ENCODE results near the gene ST7L.

ST7L gene

GRCh38 chr1:112544751-112545150 lies 74.2 kb downstream of the ST7L start:
- no peak for DNase-seq (ENCODE audit: low spot score)

DNA sequence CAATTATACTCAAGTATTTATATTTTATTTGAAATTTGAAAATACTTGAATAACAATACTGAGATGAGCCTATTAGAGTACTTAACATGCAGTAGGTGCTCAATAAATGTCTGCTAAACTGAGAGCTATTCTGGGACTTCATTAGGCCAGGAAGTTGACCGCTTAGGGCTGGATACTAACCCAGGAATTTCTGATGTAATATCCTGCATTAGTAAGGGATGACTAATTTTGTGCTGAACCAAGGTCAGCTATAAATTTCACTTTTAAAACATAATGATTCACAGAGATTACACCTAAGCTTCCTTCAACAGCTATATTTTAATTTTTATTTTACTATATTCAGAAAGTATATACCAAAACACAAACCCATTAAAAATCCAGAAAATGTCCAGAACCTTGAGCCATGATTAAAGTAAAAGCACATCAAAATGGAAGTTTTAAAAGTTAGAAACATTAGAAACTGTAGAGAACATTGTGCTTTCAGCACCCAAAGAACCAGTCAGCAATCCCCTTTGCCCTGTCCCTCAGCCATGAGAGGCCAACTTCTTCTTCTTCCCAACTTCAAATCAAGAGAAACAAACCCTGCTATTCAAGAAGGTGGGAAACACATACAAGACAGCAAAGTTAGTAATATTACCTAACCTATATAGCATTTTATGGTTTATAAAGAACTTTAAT lies 74.8 kb downstream of the ST7L start:
- DNase-seq (ENCODE audit: low spot score) = no peak

DNA sequence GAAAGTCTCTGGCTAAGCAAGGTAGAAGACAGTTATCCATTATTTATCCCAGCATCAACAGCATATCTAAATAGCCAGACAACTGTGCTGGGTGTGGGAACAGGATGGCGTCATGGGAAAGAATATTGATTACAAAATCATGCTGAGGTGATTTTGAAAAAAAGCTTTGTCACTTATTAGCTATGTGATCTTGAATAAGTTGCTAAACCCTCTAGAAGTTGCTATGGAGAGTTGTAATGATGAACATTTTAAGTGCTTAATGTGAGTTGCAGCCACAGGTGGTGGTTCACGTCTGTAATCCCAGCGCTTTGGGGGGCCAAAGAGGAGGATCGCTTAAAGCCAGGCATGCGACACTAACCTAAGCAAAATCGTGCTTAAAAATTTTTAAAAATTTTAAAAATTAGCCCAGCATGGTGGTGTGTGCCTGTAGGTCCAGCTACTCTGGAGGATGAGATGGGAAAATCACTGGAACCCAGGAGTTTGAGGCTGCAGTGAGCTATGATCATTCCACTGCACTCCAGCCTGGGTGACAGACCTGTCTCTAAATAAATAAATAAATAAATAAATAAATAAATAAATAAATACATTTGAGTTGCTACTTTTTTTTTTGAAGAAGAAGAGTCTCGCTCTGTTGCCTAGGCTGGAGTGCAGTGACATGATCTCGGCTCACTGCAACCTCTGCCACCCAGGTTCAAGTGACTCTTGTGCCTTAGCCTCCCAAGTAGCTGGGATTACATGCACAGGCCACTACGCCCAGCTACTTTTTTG lies 76.6 kb downstream of the ST7L start:
- no peak for DNase-seq (ENCODE audit: low spot score)

DNA sequence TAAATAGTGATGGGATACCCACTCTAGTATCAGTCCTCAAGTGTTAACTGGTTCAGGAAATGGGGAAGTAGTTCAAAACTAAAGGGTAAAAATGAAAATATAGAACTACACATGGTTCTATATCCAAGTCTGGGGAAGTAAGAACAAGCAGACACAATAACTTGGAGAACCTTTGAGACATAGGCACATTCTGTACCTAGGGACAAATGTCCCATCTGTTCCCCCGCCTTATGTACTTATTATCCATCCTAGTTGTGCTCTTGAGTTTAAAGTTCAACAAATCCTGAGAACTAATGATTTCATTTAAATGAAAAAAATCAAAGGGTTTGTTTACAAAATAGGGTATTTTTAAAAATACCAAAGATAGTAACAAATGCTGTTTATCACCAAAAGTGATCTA lies 77.6 kb downstream of the ST7L start:
- no peak for DNase-seq (ENCODE audit: low spot score)

DNA sequence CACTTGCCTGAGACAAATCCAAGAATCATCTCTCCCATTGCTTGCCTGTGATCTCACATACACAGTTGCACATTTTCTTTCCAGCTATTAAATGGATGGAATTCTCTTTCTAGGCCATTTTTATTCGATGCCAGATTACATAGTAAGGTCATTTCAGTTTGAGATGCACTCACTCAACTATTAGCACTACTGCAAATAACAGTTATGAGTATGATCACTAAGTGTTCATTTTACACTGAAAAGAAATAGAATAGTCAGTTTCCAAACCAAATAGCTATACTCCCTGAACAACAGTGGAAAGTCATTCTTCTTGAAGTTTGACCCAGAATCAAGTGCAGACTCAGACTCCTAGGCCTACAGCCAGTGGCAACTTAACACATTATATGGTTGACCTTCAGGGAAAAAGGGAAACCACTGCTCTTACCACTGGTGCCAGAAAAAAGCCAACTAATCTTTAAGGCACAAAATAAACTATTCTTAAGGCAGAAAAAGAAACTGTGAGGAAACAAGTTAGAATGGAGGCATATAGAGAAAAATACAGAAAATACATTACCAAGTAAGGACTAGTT lies 78.6 kb downstream of the ST7L start:
- DNase-seq (ENCODE audit: low spot score) = no peak

GRCh38 chr1:112538883-112539282 lies 80.1 kb downstream of the ST7L start:
- no peak for DNase-seq (ENCODE audit: low spot score)

DNA sequence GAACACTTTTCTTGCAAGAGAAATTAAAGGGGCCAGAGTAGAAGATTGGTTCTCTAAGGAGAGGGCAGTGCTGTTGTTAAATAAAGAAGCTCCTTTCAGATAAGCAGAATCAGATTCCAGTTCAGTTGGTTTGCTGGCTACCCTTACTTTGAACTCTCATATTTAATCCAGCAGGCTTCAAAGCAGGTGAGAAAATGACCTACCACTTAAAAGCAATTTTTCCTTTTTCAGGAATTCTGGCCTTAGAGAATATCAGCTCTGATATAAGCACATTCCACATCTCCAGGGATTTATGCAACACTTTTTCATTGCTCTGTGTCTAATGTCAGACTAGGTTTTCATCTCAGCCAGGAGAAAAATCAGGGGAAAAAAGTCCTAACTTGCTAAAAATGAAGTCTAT lies 81.5 kb downstream of the ST7L start:
- DNase-seq (ENCODE audit: low spot score) = no peak

DNA sequence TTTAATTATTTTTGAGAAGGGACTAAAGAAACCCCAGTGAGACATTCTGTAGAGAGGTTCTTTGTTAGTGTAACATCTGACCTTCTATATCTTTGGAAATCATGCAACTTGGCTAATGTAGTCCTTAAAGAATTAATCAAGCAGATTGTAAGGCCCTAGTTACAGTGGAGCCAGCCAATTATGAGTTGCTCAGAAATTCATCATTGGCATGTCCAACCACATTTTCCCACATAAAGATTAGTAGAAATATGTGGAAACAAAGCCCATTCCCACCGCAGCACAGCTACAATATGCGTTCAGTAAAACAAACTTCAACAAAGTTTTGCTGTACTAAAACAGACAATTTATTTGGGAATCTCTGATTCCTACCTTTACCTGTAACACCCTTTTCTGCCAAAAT lies 82.4 kb downstream of the ST7L start:
- no peak for DNase-seq (ENCODE audit: low spot score)

GRCh38 chr1:112533029-112533428 lies 85.9 kb downstream of the ST7L start:
- DNase-seq (ENCODE audit: low spot score) = no peak

DNA sequence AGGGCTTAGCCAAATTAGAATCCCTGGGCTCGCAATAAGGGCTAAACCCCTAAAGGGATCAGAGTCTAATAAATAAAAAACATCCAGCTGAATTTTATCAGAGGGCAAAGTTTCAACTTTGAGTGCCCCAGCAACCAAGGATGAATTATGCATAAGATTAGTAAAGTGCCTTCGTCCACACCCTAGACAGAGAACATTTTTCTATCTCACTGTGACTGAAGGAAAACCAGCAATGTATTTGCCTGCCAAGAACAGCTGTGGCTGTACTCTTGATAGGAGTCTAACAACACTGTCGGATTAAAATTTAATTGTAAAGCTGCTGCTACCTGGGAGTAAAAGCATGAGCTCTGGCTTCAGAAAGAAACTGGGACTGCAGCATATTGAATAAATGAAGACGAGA lies 86.9 kb downstream of the ST7L start:
- no peak for DNase-seq (ENCODE audit: low spot score)

DNA sequence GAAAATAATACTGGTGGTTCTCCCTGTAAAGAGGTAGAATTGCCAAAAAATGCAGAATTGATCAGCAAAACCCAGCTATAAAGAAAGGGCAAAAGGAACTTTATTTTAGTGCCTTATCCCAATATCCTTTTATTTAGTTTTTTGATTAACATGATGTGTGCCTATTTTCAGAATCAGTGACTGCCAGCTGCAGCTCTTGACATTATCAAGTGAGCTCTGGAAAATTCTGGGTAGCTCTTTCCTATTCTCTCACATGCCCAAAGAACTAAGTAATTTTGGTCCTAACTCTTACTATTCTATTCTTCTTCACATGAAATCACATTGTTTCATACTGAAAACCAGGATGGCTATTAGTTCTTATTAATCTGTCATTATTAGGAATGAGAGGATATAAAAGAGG lies 88.1 kb downstream of the ST7L start:
- no peak for DNase-seq (ENCODE audit: low spot score)

GRCh38 chr1:112529301-112529700 lies 89.6 kb downstream of the ST7L start:
- no peak for DNase-seq (ENCODE audit: low spot score)

DNA sequence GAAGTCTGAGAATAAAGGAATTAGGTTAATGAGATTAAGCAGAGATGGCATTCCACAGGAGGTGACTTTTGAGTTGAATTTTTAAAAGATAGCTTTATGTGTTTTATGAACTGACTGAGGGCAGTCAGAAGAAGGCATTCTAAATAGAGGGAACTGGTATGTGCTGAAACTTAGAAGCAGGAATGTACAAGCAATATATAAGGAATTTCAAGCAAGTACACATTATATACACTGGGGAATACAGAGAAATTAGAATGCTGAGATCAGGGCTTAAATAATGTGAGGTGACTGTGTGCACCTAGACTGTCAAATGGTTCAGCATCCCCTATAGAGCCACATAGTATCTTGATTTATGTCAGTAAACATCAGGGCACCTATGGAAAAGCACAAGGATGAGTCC lies 90.9 kb downstream of the ST7L start:
- no peak for DNase-seq (ENCODE audit: low spot score)

DNA sequence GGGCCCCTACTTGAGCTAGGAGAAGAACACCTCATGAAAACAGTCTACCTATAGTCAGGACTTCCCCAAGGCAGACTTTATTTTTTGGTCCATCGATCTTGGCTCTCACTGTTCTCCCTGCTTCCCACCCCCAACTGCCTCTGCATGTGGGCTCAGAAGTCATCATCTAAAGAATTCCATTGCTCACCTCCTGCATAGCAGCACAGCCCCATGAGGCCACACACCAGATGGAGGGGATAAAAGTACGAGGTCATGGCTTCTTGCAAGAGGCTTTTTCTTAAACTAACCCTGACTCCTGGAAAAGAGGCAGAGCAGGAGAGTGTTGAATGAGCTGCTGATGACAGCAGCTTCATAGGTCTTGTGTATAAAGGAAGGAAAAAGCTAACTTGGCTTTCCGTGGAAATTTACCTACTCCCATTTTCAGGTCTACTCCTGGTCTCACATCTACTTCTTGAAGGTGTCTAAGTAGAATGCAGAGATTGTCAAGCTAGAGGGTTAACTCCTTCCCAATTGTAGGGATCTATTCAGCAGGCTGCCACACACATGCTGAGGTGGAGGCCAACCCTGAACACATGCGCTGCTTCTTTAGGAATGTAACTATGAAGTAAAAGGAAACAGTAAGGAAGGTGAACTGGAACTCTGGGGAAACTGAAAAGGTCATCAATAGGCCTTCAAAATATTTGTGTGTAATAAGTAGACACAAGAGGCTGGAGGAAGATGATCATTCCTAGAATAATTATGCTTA lies 91.5 kb downstream of the ST7L start:
- no peak for DNase-seq (ENCODE audit: low spot score)

GRCh38 chr1:112524986-112525385 lies 94.0 kb downstream of the ST7L start:
- DNase-seq (ENCODE audit: low spot score) = no peak

DNA sequence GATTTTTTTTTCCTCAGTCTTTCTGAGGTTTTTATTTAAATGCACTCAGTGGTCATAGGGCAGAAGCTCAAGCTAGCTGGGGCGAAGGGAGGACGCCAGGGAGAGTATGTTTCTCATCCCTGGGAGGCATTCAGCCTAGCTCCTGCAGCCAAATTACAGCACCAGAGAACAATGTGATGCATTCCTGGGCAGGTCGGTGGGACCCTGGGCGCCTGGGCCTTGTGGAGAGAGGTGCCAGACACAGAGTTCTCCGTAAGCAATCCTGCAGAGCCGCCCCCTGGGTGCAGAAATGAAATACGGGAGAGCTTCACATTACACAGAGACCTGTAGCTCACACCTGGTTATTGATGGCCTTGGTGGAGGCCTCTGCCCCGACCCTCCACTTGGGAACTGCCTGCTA lies 94.7 kb downstream of the ST7L start:
- no peak for DNase-seq (ENCODE audit: low spot score)

DNA sequence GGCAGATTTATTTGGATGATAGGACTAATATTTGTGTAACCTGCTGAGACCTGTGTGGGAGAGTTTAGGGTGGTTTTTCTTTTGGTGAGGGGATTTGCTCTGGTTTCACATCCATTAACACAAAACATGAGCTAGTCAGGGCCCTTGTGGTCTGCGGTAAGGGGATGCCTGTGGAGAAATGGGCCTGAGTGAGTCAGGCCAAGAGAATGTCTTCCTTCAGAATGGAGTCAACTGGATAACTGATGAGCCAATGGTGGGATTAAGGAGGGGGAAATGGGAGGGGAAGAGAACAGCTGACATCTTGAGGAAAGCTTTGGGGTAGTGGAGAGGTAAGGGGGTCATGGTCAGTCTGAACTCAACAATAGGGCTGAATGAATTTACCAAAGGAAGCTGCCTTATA lies 96.3 kb downstream of the ST7L start:
- no peak for DNase-seq (ENCODE audit: low spot score)

GRCh38 chr1:112520166-112520565 lies 98.8 kb downstream of the ST7L start:
- no peak for DNase-seq (ENCODE audit: low spot score)

DNA sequence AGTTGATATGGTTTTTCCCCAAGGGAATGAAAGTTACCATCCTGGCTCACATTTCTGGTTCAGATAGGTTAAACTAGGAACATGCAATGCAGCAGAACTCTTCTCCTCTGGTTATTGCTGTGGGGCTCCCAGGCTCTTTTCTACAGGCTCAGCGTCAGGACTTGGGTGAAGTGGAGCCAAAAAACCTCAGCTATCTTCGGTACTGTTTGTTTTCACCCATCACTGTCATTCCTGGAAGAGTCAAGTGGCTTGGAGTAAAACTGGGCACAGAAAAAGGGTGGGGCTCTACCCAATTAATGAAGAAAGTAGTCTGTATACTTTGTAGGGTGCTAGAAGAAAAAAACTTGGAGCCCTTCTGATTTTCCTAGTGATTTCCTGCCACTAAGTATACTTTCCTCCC lies 100.8 kb downstream of the ST7L start:
- DNase-seq (ENCODE audit: low spot score) = no peak

- DNase-seq (ENCODE audit: low spot score) = no peak
Measured at GRCh38 chr1:112517646-112518045, 101.3 kb downstream of the ST7L start.

GRCh38 chr1:112517231-112517630 lies 101.7 kb downstream of the ST7L start:
- no peak for DNase-seq (ENCODE audit: low spot score)

- no peak for DNase-seq (ENCODE audit: low spot score)
Measured at GRCh38 chr1:112516141-112516540, 102.8 kb downstream of the ST7L start.
